H1 (cell line): ENCODE results near the gene LMBR1. TPM values are rescaled to one million over a fixed set of nuclear protein-coding genes. Genes with fewer than 3 reads are reported as not detected.

Source experiments
- CTCF ChIA-PET: fragments of 300-600 bp; sonication (Branson Sonifier 250); formaldehyde crosslinking; loops from one replicate; lab custom pipeline; 2021; ENCODE audit not compliant: partially characterized antibody; lab: Charles Lee
- POLR2A ChIA-PET: fragments of 300-600 bp; sonication (Branson Sonifier 250); formaldehyde crosslinking; loops from one replicate; lab custom pipeline; 2021; ENCODE audit warnings: inconsistent platforms; ENCODE audit not compliant: partially characterized antibody; lab: Charles Lee
- DNase-seq, 2 experiments: peaks; one replicate each; pipeline versions ENCODE4 v3.0.0 to v3.0.0-alpha.2; 2010 to 2022; ENCODE audit warnings: low spot score in 2 of 2, low read depth in 1 of 2, mixed read lengths in 1 of 2
- FAIRE-seq: peaks from 2 replicates; lab custom pipeline; 2011; peaks lifted over from hg19 to GRCh38; lab: Jason Lieb, UNC
- H2AFZ ChIP-seq: 2 replicates; pipeline ENCODE4 v1.8.1; 2012; ENCODE audit warnings: low read length, inconsistent platforms
- H2AK5ac ChIP-seq: 2 replicates; pipeline ENCODE4 v1.6.1; 2013; ENCODE audit warnings: low read depth, low read length
- H2BK120ac ChIP-seq: replicated peaks from 2 replicates; pipeline ENCODE3; 2013; ENCODE audit warnings: low read depth, low read length, inconsistent platforms
- H2BK12ac ChIP-seq: 2 replicates; pipeline ENCODE4 v1.6.1; 2013; ENCODE audit warnings: low read depth, low read length
- H2BK15ac ChIP-seq: 2 replicates; pipeline ENCODE4 v1.6.1; 2013; ENCODE audit warnings: low read length
- H2BK20ac ChIP-seq: 2 replicates; pipeline ENCODE4 v1.6.1; 2013; ENCODE audit warnings: low read length
- H2BK5ac ChIP-seq: 2 replicates; pipeline ENCODE4 v1.6.1; 2013; ENCODE audit warnings: low read depth, low read length
- H3K14ac ChIP-seq: 2 replicates; pipeline ENCODE4 v1.6.1; 2013; ENCODE audit warnings: inconsistent platforms; ENCODE audit not compliant: insufficient read length
- H3K18ac ChIP-seq: 2 replicates; pipeline ENCODE4 v1.6.1; 2013; ENCODE audit warnings: low read length; ENCODE audit errors: extremely low read depth
- H3K23ac ChIP-seq: 2 replicates; pipeline ENCODE4 v1.6.1; 2013; ENCODE audit warnings: inconsistent platforms; ENCODE audit not compliant: insufficient read length
- H3K23me2 ChIP-seq: 2 replicates; pipeline ENCODE4 v1.6.1; 2013; ENCODE audit warnings: low read depth, low read length
- H3K27ac ChIP-seq: 2 replicates; pipeline ENCODE4 v1.6.1; 2011; ENCODE audit warnings: low read depth, low read length, inconsistent platforms
- H3K27me3 ChIP-seq, 4 experiments: replicated peaks in 1 of 4; 1 replicate in 1 of 4; 2 replicates in 3 of 4; pipeline versions ENCODE4 v1.6.1 to v1.8.1; 2011 to 2013; ENCODE audit warnings: low read length in 3 of 4, mild to moderate bottlenecking in 3 of 4, inconsistent platforms in 2 of 4, mixed read lengths in 2 of 4, moderate library complexity in 1 of 4; ENCODE audit not compliant: control insufficient read depth in 3 of 4, insufficient read depth in 3 of 4; ENCODE audit errors: extremely low read depth in 1 of 4
- H3K36me3 ChIP-seq, 4 experiments: 2 replicates each; pipeline versions ENCODE4 v1.6.1 to v1.8.1; 2011 to 2013; ENCODE audit warnings: mild to moderate bottlenecking in 4 of 4, low read length in 3 of 4, moderate library complexity in 2 of 4, control low read depth in 1 of 4, inconsistent platforms in 1 of 4; ENCODE audit not compliant: insufficient read depth in 4 of 4, control insufficient read depth in 2 of 4
- H3K4ac ChIP-seq: replicated peaks from 2 replicates; pipeline ENCODE3; 2013; ENCODE audit warnings: low read length, low read depth, mixed read lengths, inconsistent platforms; ENCODE audit not compliant: insufficient read length
- H3K4me1 ChIP-seq, 4 experiments: replicated peaks in 1 of 4; 1 replicate in 1 of 4; 2 replicates in 3 of 4; pipeline versions ENCODE4 v1.6.1 to v1.8.1; 2011 to 2013; ENCODE audit warnings: low read length in 3 of 4, inconsistent platforms in 2 of 4, mixed read lengths in 1 of 4; ENCODE audit not compliant: insufficient read depth in 4 of 4, control insufficient read depth in 3 of 4
- H3K4me2 ChIP-seq, 2 experiments: 2 replicates each; pipeline versions ENCODE4 v1.6.1 to v1.8.1; 2011 to 2013; ENCODE audit warnings: low read depth in 2 of 2, low read length in 2 of 2, control low read depth in 1 of 2, inconsistent platforms in 1 of 2, mild to moderate bottlenecking in 1 of 2; ENCODE audit not compliant: insufficient read depth in 1 of 2
- H3K4me3 ChIP-seq, 4 experiments: fragments of 200-600, 300-600 bp in 1 of 4; sonication (generic), shearing (Covaris generic), sonication (Bioruptor Twin) in 1 of 4; 2 replicates each; pipeline versions ENCODE4 v1.5.1 to v1.8.1; 2011 to 2016; ENCODE audit warnings: low read length in 4 of 4, low read depth in 3 of 4, control low read depth in 2 of 4, inconsistent platforms in 2 of 4, mild to moderate bottlenecking in 2 of 4, mixed read lengths in 1 of 4, moderate library complexity in 1 of 4; ENCODE audit not compliant: insufficient read depth in 2 of 4; ENCODE audit errors: extremely low read depth in 1 of 4
- H3K56ac ChIP-seq: replicated peaks from 2 replicates; pipeline ENCODE3; 2013; ENCODE audit warnings: low read depth, mild to moderate bottlenecking, mixed read lengths, low read length, inconsistent platforms; ENCODE audit not compliant: insufficient read length
- H3K79me1 ChIP-seq: 2 replicates; pipeline ENCODE4 v1.6.1; 2013; ENCODE audit warnings: low read depth, low read length, control low read depth
- H3K79me2 ChIP-seq, 2 experiments: 2 replicates each; pipeline versions ENCODE4 v1.6.1 to v1.8.1; 2012 to 2013; ENCODE audit warnings: low read length in 2 of 2, mild to moderate bottlenecking in 2 of 2, inconsistent platforms in 1 of 2; ENCODE audit not compliant: insufficient read depth in 2 of 2, control insufficient read depth in 1 of 2
- H3K9ac ChIP-seq, 4 experiments: replicated peaks in 1 of 4; 1 replicate in 1 of 4; 2 replicates in 3 of 4; pipeline versions ENCODE4 v1.6.1 to v1.8.1; 2011 to 2013; ENCODE audit warnings: low read depth in 3 of 4, low read length in 3 of 4, control low read depth in 2 of 4, mild to moderate bottlenecking in 2 of 4, moderate library complexity in 2 of 4, inconsistent platforms in 1 of 4; ENCODE audit errors: extremely low read depth in 1 of 4
- H3K9me3 ChIP-seq, 2 experiments: 2 replicates each; pipeline versions ENCODE4 v1.6.1 to v1.8.1; 2012 to 2013; ENCODE audit warnings: mild to moderate bottlenecking in 2 of 2, moderate library complexity in 2 of 2, control low read depth in 1 of 2, inconsistent platforms in 1 of 2, low read depth in 1 of 2, low read length in 1 of 2, mixed read lengths in 1 of 2; ENCODE audit not compliant: insufficient read depth in 2 of 2
- H4K20me1 ChIP-seq, 2 experiments: replicated peaks in 1 of 2; 2 replicates each; pipeline versions ENCODE3 to v1.8.1; 2011 to 2013; ENCODE audit warnings: inconsistent platforms in 2 of 2, low read length in 2 of 2, mild to moderate bottlenecking in 1 of 2; ENCODE audit not compliant: insufficient read depth in 2 of 2, control insufficient read depth in 1 of 2
- H4K5ac ChIP-seq: 2 replicates; pipeline ENCODE4 v1.6.1; 2013; ENCODE audit warnings: low read length, low read depth, mixed read lengths, inconsistent platforms; ENCODE audit not compliant: insufficient read length
- H4K8ac ChIP-seq: 2 replicates; pipeline ENCODE4 v1.8.0; 2013; ENCODE audit warnings: mild to moderate bottlenecking, moderate library complexity, low read length, inconsistent platforms; ENCODE audit not compliant: insufficient read depth; ENCODE audit errors: extremely low read depth
- H4K91ac ChIP-seq: replicated peaks from 2 replicates; pipeline ENCODE3; 2013; ENCODE audit warnings: low read length, mixed read lengths, inconsistent platforms; ENCODE audit not compliant: insufficient read length
- CHD1 ChIP-seq: IDR thresholded peaks from 2 replicates; pipeline ENCODE4 v1.6.1; 2012; ENCODE audit warnings: low read depth, low read length, improper control_type of control experiment
- HDAC6 ChIP-seq: IDR thresholded peaks from one replicate; pipeline ENCODE4 v1.7.1; 2012; ENCODE audit warnings: low read depth, mild to moderate bottlenecking, inconsistent platforms, low read length, moderate library complexity
- JUND ChIP-seq: IDR thresholded peaks from 2 replicates; pipeline ENCODE4 v1.6.1; 2011; ENCODE audit warnings: mild to moderate bottlenecking, improper control_type of control experiment, low read length
- KDM1A ChIP-seq: fragments of 200-600, 300-600 bp; sonication (generic); IDR thresholded peaks from 2 replicates; pipeline ENCODE4 v1.7.1; 2016; ENCODE audit warnings: mild to moderate bottlenecking, low read length, borderline replicate concordance
- MAFK ChIP-seq: IDR thresholded peaks from 2 replicates; pipeline ENCODE4 v1.6.1; 2012; ENCODE audit warnings: low read depth, mild to moderate bottlenecking, improper control_type of control experiment, low read length
- NRF1 ChIP-seq: IDR thresholded peaks from 2 replicates; pipeline ENCODE4 v1.6.1; 2011; ENCODE audit warnings: mild to moderate bottlenecking, low read depth, low read length, improper control_type of control experiment
- POU5F1 ChIP-seq: IDR thresholded peaks from 2 replicates; pipeline ENCODE4 v1.6.1; 2011; ENCODE audit warnings: low read depth, mild to moderate bottlenecking, low read length, moderate library complexity
- RBBP5 ChIP-seq: IDR thresholded peaks from 2 replicates; pipeline ENCODE4 v1.7.1; 2012; ENCODE audit warnings: low read depth, mild to moderate bottlenecking, inconsistent platforms, low read length, moderate library complexity, borderline replicate concordance
- SP1 ChIP-seq: IDR thresholded peaks from 2 replicates; pipeline ENCODE4 v1.6.1; 2011; ENCODE audit warnings: low read depth, low read length
- SUZ12 ChIP-seq: fragments of 200-600 bp; sonication (generic); IDR thresholded peaks from 2 replicates; pipeline ENCODE4 v1.6.1; 2012; ENCODE audit warnings: mild to moderate bottlenecking, inconsistent platforms, low read length, moderate library complexity, mixed read lengths
- TAF7 ChIP-seq: optimal IDR thresholded peaks from 2 replicates; pipeline ENCODE3; 2011; ENCODE audit warnings: low read depth, mild to moderate bottlenecking, inconsistent platforms, low read length, moderate library complexity, borderline replicate concordance
- TCF12 ChIP-seq: IDR thresholded peaks from 2 replicates; pipeline ENCODE4 v1.6.1; 2011; ENCODE audit warnings: low read depth, mild to moderate bottlenecking, low read length
- WGBS, 2 experiments: shearing (Covaris generic) in 1 of 2; methylation state at CpG; one replicate each; pipeline versions ENCODE4 v1.1.6 to v1.1.7; 2013 to 2015; ENCODE audit warnings: low lambda C conversion rate in 2 of 2, mixed read lengths in 2 of 2, inconsistent platforms in 1 of 2, low coverage in 1 of 2, missing lambda C conversion rate in 1 of 2; ENCODE audit not compliant: insufficient replicate concordance in 2 of 2, insufficient coverage in 1 of 2, insufficient read length in 1 of 2; ENCODE audit errors: extremely low coverage in 1 of 2, missing lambda C conversion rate in 1 of 2; 5-methylcytosine and 5-hydroxymethylcytosine counted together
- polyA plus RNA-seq, 7 experiments: library from polyadenylated mRNA; depleted of rRNA in 3 of 7; stranded (reverse) in 5 of 7; unstranded in 2 of 7; fragments of >200 nt in 5 of 7; fragments of 200-250 nt in 2 of 7; gene quantifications; 1 replicate in 5 of 7; 2 replicates in 1 of 7; 4 replicates in 1 of 7; pipeline versions ENCODE4 v1.2.1 to v1.2.3, GENCODE V29; 2011 to 2013; ENCODE audit warnings: missing spikeins in 2 of 7, mixed read lengths in 2 of 7
- total RNA-seq: library from RNA; stranded (reverse); fragmentation: NEBNext Ultra II Directional; extraction: Animal tissue kit (Norgen Biotek cat#: 25700); gene quantifications from 2 replicates; pipeline ENCODE4 v1.2.1, GENCODE V29; 2021
- TF ChIP-seq, protein P1 (sequence below): IDR thresholded peaks from 2 replicates; pipeline ENCODE4 v1.6.1; 2012; ENCODE audit warnings: inconsistent platforms

Gene LMBR1
- total and polyA plus RNA-seq, 2 of the 8 experiments (the other 6 are each of a cell fraction or from before 2014, with no cell fraction given) = 15.1 to 70.4 TPM

DNA sequence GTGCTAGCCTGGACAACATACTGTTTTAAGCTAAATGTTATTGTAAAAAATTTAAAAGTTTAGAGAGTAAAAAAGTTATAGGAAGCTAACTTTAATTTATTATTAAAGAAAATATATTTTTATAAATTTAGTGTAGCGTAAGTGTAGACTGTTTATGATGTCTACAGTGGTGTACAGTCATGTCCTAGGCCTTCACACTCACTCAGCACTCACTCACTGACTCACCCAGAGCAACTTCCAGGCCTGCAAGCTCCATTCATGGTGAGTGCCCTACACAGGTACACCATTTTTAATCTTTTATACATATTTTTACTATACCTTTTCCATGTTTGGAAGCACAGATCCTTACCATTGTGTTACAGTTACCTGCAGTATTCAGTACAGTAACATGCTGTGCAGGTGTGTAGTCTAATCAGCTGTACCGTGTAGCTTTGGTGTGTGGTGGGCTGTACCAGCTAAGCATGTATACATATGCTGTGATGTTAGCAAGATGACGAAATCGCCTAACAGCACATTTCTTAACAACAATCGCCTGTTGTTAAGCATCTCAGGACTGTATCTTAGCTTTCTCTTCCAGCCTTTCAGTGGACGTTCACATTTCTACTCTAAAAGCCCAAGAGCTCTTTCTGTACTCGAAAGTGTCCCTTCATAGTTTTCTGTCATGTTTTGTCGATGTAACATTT is 240.0 kb downstream of the LMBR1 start:
- no peak overlapping the region for H3K14ac ChIP-seq
- no peak overlapping the region for H2AK5ac ChIP-seq
- no peaks in the 10 kb centered on the region for H3K36me3 ChIP-seq
- H3K9ac ChIP-seq = no peak overlapping the region; a peak in 1 of 7 replicates
- no peak overlapping the region for H3K56ac ChIP-seq
- no peak overlapping the region for H4K8ac ChIP-seq
- 92% methylated on average over 8 of the region's 8 CpGs; no CpG with 5 or more reads in 1 of the 2 experiments for WGBS, 2 experiments
- H2BK5ac ChIP-seq = no peak overlapping the region
- H4K5ac ChIP-seq = no peak overlapping the region
- no peak overlapping the region for H3K23ac ChIP-seq
- H3K4me2 ChIP-seq = no peak overlapping the region
- no peaks in the 10 kb centered on the region for H3K79me1 ChIP-seq
- H3K27me3 ChIP-seq = no peaks in the 10 kb centered on the region
- no peak overlapping the region for H3K4me3 ChIP-seq
- no peak overlapping the region for H3K27ac ChIP-seq
- no peak overlapping the region for H2BK120ac ChIP-seq
- POLR2A ChIA-PET = interaction anchor here (1.4 to 3.5 kb wide), 3 partner anchors 11 to 33 kb away, joined by 3 to 15 read pairs (median 5); partner anchors contain the start of gene RNF32
- no peak overlapping the region for H3K4ac ChIP-seq
- no peak overlapping the region for H3K18ac ChIP-seq
- H3K23me2 ChIP-seq = no peaks in the 10 kb centered on the region
- H3K4me1 ChIP-seq = peaks cover 0 to 3% (median 0%) of the 10 kb centered on the region in 4 experiments; a peak in 1 of 7 replicates
- H2BK15ac ChIP-seq = no peak overlapping the region
- no peak overlapping the region for H2AFZ ChIP-seq
- DNase-seq = no peak
- H3K9me3 ChIP-seq = 0 out of 4 replicates have a peak, but pooled peaks cover 0 to 2% of the 10 kb centered on the region in 2 experiments
- no peaks in the 10 kb centered on the region for H3K79me2 ChIP-seq
- H4K20me1 ChIP-seq = no peaks in the 10 kb centered on the region
- no peak overlapping the region for H4K91ac ChIP-seq
- no peak overlapping the region for H2BK20ac ChIP-seq
- H2BK12ac ChIP-seq = no peak overlapping the region
- CTCF ChIA-PET = interaction anchor here (0.6 to 2.2 kb wide), 12 partner anchors 11 to 837 kb away, joined by 3 to 9 read pairs (median 4); no protein-coding TSS in a partner anchor
- no peak for FAIRE-seq
- TF ChIP-seq SUZ12 (no peak), NRF1 (no peak), JUND (no peak), SP1 (no peak), CHD1 (no peak), TAF7 (no peak), KDM1A (no peak), HDAC6 (no peak), RBBP5 (no peak), TCF12 (no peak), MAFK (no peak), POU5F1 (no peak)
- TF ChIP-seq, protein P1, sequence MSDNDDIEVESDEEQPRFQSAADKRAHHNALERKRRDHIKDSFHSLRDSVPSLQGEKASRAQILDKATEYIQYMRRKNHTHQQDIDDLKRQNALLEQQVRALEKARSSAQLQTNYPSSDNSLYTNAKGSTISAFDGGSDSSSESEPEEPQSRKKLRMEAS = no peak
